Sigmoid colon (tissue), 4 donors: ENCODE results near the gene MUSK.

Experiments
- CTCF ChIP-seq, 4 experiments: fragments of 450-650 bp in 3 of 4; fragments of 200-600 bp in 1 of 4; IDR thresholded peaks; one replicate each; pipeline ENCODE4 v1.5.1; 2016 to 2019; ENCODE audit warnings: antibody characterized with exemption in 4 of 4, mild to moderate bottlenecking in 3 of 4, moderate library complexity in 2 of 4
- EP300 ChIP-seq, 4 donors: sonication (generic); formaldehyde crosslinking; IDR thresholded peaks; one replicate each; pipeline ENCODE4 v1.6.1; 2017; ENCODE audit warnings: antibody characterized with exemption in 4 of 4
- POLR2A ChIP-seq, 2 donors: fragments of 450-650 bp; IDR thresholded peaks; one replicate each; pipeline ENCODE4 v1.6.1; 2016; ENCODE audit warnings: antibody characterized with exemption in 2 of 2, mild to moderate bottlenecking in 2 of 2, moderate library complexity in 2 of 2
- POLR2AphosphoS5 ChIP-seq, 4 donors: sonication (generic); formaldehyde crosslinking; IDR thresholded peaks; one replicate each; pipeline ENCODE4 v1.6.1; 2017; ENCODE audit warnings: antibody characterized with exemption in 4 of 4

DNA sequence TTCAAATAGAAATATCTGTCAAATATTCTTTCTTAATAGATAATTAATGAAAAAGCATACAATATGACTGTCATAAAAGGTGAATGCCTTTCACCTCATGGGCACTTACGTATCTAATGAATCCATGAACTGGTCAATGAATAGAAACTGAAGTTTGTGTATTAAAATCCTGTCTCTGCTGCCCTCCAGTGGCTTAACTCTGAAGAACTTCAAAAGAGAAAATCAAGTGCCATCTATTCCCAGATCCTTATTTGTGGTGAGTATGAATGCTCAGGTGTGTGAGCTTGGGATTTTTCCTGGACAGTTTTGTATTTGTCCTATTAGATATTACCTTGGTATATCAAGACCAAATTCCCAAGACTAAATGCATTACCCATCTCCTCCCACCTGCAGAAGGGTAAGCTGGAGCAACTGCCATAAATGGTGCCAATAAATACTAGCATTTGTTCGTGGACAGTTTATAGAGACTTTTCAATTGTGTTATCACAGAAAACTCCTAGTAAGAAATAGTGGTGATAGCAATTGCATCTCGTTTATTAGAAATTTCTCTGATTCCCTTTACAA is 45.0 kb upstream of the MUSK start:
- TF ChIP-seq CTCF (IDR thresholded peaks at IDR 0.05), result peak in 3 of 4 experiments; percentile 46 to 60 (median 57)
- no peak for TF ChIP-seq EP300 (IDR thresholded peaks at IDR 0.05)
- TF ChIP-seq POLR2AphosphoS5 (IDR thresholded peaks at IDR 0.05), result no peak
- no peak for TF ChIP-seq POLR2A (IDR thresholded peaks at IDR 0.05)
